KMS-11 (cell line): Measurements from ENCODE around the gene MTG1.

Experiments used
- H2AFZ ChIP-seq: fragments of 200-600 bp; sonication (generic); 2 replicates; pipeline ENCODE4 v1.6.1; 2016; ENCODE audit warnings: antibody characterized with exemption, mixed run types, low read depth
- H3K27ac ChIP-seq: fragments of 200-600 bp; sonication (generic); 2 replicates; pipeline ENCODE4 v1.6.1; 2016; ENCODE audit warnings: mild to moderate bottlenecking, mixed run types
- H3K27me3 ChIP-seq: fragments of 200-600 bp; sonication (generic); 2 replicates; pipeline ENCODE4 v1.6.1; 2017; ENCODE audit warnings: mild to moderate bottlenecking, low read depth, mixed run types, moderate library complexity; ENCODE audit not compliant: insufficient read depth
- H3K36me3 ChIP-seq: fragments of 200-600 bp; sonication (generic); 2 replicates; pipeline ENCODE4 v1.6.1; 2017; ENCODE audit warnings: mild to moderate bottlenecking, mixed run types; ENCODE audit not compliant: insufficient read depth
- H3K4me1 ChIP-seq: fragments of 200-600 bp; sonication (generic); 2 replicates; pipeline ENCODE4 v1.6.1; 2016; ENCODE audit warnings: mild to moderate bottlenecking, low read depth, mixed run types; ENCODE audit not compliant: poor library complexity, severe bottlenecking
- H3K4me2 ChIP-seq: fragments of 200-600 bp; sonication (generic); 2 replicates; pipeline ENCODE4 v1.7.0; 2016; ENCODE audit warnings: mild to moderate bottlenecking, mixed run types
- H3K4me3 ChIP-seq: fragments of 200-600 bp; sonication (generic); IDR thresholded peaks from 2 replicates; pipeline ENCODE4 v1.6.1; 2017; ENCODE audit warnings: low read depth, low read length, mixed read lengths; ENCODE audit not compliant: insufficient read depth
- H3K79me2 ChIP-seq: fragments of 200-600 bp; sonication (generic); 2 replicates; pipeline ENCODE4 v1.6.1; 2016; ENCODE audit warnings: low read depth, mixed run types; ENCODE audit not compliant: insufficient read depth
- H3K9ac ChIP-seq: fragments of 200-600 bp; sonication (generic); 2 replicates; pipeline ENCODE4 v1.6.1; 2016; ENCODE audit warnings: mild to moderate bottlenecking, mixed run types
- H4K20me1 ChIP-seq: fragments of 200-600 bp; sonication (generic); 2 replicates; pipeline ENCODE4 v1.6.1; 2016; ENCODE audit warnings: mild to moderate bottlenecking, mixed run types; ENCODE audit not compliant: insufficient read depth
- TF ChIP-seq, protein P1 (sequence below): fragments of 200-600 bp; sonication (generic); conservative IDR thresholded peaks from 2 replicates; pipeline ENCODE4 v1.6.1; 2017; ENCODE audit warnings: low read depth, mild to moderate bottlenecking, antibody characterized with exemption, low read length, moderate library complexity, mixed read lengths

Gene MTG1

GRCh38 chr10:133403784-133404183, 9.8 kb downstream of the MTG1 start:
- Histone ChIP-seq H3K4me3 (no peak overlapping the region), H3K9ac (no peak overlapping the region), H3K4me2 (no peak overlapping the region), H3K27ac (no peak overlapping the region), H3K27me3 (no peaks in the 10 kb centered on the region), H3K36me3 (no peaks in the 10 kb centered on the region), H2AFZ (no peak overlapping the region), H4K20me1 (no peaks in the 10 kb centered on the region), H3K79me2 (no peaks in the 10 kb centered on the region; the same call in none of the 2 replicates), H3K4me1 (peaks cover 33% of the 10 kb centered on the region)
- TF ChIP-seq, protein P1, sequence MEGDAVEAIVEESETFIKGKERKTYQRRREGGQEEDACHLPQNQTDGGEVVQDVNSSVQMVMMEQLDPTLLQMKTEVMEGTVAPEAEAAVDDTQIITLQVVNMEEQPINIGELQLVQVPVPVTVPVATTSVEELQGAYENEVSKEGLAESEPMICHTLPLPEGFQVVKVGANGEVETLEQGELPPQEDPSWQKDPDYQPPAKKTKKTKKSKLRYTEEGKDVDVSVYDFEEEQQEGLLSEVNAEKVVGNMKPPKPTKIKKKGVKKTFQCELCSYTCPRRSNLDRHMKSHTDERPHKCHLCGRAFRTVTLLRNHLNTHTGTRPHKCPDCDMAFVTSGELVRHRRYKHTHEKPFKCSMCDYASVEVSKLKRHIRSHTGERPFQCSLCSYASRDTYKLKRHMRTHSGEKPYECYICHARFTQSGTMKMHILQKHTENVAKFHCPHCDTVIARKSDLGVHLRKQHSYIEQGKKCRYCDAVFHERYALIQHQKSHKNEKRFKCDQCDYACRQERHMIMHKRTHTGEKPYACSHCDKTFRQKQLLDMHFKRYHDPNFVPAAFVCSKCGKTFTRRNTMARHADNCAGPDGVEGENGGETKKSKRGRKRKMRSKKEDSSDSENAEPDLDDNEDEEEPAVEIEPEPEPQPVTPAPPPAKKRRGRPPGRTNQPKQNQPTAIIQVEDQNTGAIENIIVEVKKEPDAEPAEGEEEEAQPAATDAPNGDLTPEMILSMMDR = no peak

GRCh38 chr10:133405272-133405671, 11.3 kb downstream of the MTG1 start:
- no peaks in the 10 kb centered on the region for H3K36me3 ChIP-seq
- no peak overlapping the region for H3K9ac ChIP-seq
- no peaks in the 10 kb centered on the region for H3K27me3 ChIP-seq
- TF ChIP-seq, protein P1 = no peak
- no peak overlapping the region for H3K27ac ChIP-seq
- H3K79me2 ChIP-seq = no peaks in the 10 kb centered on the region; the same call in none of the 2 replicates
- H4K20me1 ChIP-seq = no peaks in the 10 kb centered on the region
- H3K4me1 ChIP-seq = peaks cover 25% of the 10 kb centered on the region
- H3K4me3 ChIP-seq = no peak overlapping the region
- H3K4me2 ChIP-seq = no peak overlapping the region
- H2AFZ ChIP-seq = no peak overlapping the region

DNA sequence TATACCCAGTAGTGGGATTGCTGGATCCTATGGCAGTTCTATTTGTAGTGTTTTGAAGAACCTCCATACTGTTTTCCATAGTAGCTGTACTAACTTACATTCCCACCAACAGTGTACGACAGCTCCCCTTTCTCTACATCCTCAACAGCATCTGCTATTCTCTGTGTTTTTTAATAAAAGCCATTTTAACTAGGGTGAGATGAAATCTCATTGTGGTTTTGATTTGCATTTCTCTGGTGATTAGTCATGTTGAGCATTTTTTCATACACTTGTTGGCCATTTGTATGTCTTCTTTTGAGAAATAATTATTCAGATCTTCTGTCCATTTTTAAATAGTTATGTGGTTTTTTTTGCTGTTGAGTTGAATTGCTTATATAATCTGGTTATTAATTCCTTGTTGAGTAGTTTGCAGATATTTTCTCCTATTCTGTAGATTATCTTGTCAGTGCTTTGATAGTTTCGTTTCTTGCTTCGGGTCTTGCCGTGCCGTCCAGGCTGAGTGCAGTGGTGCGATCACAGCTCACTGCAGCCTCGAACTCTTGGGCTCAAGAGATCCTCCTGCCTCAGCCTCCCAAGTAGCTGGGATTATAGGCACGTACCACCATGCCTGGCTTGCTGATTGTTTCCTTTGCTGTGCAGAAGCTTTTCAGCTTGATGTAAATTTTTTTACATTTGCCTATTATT, 12.0 kb downstream of the MTG1 start:
- H3K4me1 ChIP-seq = peaks cover 18% of the 10 kb centered on the region
- H3K36me3 ChIP-seq = no peaks in the 10 kb centered on the region
- TF ChIP-seq, protein P1 = no peak
- H3K4me2 ChIP-seq = no peak overlapping the region
- no peaks in the 10 kb centered on the region; the same call in none of the 2 replicates for H3K79me2 ChIP-seq
- H3K27me3 ChIP-seq = no peaks in the 10 kb centered on the region
- H4K20me1 ChIP-seq = no peaks in the 10 kb centered on the region
- H2AFZ ChIP-seq = no peak overlapping the region
- H3K4me3 ChIP-seq = no peak overlapping the region
- H3K27ac ChIP-seq = no peak overlapping the region
- no peak overlapping the region for H3K9ac ChIP-seq

GRCh38 chr10:133411523-133412380, 17.8 kb downstream of the MTG1 start:
- TF ChIP-seq, protein P1 = no peak
- H3K27ac ChIP-seq = no peak overlapping the region
- no peaks in the 10 kb centered on the region for H3K4me1 ChIP-seq
- H3K36me3 ChIP-seq = no peaks in the 10 kb centered on the region; the same call in 1 of the 2 replicates
- no peak overlapping the region for H3K4me2 ChIP-seq
- H3K27me3 ChIP-seq = no peaks in the 10 kb centered on the region
- H4K20me1 ChIP-seq = no peaks in the 10 kb centered on the region
- no peak overlapping the region for H3K9ac ChIP-seq
- H3K79me2 ChIP-seq = no peaks in the 10 kb centered on the region; the same call in 1 of the 2 replicates
- no peak overlapping the region for H2AFZ ChIP-seq
- H3K4me3 ChIP-seq = no peak overlapping the region
